Suppressor macrophage treated with lipopolysaccharide for 1 hour (primary cell): ENCODE data around the gene COL2A1.

Experiments
- DNase-seq, 3 donors: peaks; one replicate each; pipeline ENCODE4 v3.0.0-alpha.2; 2020 to 2022

COL2A1 gene

DNA sequence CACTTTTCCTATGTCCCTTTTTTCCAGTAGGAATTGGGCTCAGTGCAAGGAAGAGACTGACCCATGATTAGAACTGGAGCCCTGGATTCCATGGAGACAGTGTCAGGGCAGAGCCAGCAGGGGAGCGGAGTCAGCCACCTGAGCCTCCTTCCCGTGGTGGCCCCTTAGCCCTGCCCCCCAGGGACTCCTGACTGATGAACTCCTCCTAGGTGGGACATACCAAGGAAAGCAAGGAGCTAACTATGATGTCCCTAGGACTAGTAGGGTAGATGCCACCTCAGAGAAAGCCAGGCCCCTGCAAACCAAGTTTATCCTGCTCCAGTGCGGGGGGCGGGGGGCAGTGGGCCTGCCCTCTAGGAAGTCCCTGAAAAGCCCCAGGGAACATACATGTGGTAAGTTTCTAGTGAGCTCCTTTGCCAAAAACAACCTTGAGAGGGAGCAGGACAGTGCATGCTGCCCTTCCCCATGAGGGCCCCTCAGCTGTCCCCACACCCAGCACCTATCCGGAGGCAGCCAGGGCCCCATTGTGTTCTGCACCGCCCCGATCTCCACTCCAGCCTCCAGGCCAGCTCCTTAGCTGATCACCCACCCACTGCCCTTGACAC lies 6.2 kb upstream of the COL2A1 start:
- no peak for DNase-seq

DNA sequence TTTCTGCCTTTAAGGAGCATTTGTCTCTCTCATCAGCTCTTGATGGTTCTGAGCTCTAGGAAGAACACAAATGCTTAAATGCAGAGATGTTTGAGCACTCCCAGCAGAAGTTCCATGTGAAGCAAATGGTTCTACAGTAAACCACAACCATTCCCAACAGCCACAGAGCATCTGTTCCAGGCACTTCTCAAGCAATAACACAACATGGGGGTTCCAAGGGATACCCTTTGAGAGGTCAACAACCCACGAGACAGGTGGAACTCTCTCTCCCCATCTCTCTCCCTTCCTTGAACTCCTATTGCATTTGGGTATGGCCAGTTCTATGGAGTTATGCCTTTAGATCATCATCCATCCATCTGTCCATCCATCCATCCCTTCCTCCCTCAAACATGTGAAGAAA lies 5.2 kb upstream of the COL2A1 start:
- no peak for DNase-seq

DNA sequence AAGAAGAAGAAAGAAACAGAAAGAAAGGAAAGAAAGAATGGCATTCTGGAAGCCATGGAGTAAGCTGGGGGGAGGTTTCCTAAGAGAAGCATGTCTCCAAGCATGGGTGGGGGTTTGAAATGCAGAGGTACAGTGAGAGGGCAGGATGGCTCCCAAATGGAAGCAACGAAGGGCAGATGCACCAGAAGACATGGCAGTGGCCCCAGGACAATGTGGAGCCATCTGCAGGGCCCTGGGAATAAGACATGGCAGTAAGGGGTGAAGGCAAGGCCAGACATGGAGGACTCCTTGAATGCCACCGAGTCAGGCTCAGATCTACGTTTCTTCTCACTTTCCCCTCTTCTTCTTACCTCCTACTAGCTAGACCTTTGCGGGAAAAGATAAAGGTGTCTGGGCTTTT lies 4.7 kb upstream of the COL2A1 start:
- DNase-seq, result no peak

DNA sequence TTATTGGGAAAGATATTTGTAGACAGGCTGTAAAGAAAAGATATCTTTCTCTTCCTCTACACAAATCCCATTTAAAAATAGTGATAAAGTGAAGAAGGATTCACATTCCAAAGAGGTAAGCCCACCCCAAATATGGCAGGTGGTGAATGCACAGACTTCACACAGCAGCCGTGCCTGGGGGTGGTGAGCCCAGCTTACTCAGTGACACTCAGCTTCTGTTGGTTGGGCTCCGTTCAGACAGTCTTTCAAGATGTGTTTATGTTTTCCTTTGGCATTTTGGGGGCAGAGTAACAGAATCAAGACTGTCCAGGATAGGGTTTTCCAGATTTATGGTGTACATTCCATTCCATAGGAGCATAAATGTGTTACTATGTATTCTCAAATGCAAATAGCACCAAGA lies 4.1 kb upstream of the COL2A1 start:
- DNase-seq, result no peak

DNA sequence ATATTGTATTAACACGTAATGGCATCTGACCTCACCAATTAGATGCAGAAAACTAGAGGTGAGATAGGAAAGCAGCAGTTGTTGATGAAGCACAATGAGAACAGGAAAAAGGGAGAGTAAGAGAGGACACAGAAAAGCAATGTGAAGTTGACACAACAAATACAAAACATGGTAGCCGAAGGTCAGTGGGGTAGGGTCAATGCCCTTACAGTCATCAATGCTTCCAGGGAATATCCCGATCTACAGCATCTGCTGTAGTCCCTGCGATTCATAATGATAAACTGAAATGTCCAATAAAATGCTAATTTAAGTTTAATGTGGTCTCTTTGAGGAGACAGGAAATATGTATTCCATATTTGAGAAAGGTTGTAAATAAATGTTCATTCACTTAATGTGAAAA lies 2.9 kb upstream of the COL2A1 start:
- no peak for DNase-seq

DNA sequence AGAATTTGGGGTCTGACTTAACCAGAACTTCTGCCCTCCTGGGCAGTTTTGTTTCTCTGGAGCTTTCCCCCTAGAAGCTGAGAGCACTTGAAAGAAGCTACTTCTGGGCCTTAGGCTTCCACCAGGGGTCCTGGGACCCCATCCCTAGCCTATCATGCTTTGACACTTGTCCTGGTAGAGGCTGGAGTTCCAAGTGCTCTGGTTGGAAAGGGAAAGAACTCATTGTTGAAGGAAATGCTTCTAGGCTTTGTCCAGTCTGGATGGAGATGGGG lies 1.4 kb upstream of the COL2A1 start:
- DNase-seq, result no peak

DNA sequence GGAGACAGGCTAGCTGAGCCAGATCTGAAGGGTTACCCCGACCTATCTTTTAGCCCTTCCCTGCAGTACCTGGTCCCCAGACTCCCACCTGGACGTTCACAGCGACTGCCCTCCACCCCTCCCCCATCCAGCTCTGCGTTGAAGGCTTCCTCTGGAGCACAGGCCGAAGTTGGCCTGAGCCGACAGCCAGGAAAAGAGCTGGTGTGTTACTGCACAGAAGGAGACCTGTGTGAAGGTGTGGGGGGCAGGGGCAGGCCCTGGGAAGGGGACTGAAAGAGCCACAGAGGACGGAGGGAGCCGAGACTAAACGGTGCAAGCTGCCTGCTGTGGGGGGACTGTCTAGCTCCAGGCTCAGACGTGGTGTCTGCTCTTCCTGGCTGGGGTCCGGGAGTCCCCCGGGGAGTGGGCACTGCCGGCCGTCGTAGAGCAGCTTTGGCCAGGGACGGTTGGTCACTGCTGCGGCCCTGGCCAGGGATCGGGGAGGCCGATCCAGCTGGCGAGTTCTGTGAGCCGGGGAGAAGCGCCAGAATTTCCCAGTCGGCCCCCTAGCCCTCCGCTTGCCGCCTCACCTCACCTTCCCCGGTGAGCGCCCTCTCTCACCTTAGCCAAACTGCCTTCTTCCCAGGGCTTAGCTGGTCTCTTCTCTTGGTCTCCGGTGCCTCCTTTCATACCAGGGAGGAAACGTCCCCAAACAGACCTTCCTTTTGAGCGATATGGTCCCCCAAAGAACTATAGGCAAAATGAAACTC lies 899 bp upstream of the COL2A1 start:
- no peak for DNase-seq

DNA sequence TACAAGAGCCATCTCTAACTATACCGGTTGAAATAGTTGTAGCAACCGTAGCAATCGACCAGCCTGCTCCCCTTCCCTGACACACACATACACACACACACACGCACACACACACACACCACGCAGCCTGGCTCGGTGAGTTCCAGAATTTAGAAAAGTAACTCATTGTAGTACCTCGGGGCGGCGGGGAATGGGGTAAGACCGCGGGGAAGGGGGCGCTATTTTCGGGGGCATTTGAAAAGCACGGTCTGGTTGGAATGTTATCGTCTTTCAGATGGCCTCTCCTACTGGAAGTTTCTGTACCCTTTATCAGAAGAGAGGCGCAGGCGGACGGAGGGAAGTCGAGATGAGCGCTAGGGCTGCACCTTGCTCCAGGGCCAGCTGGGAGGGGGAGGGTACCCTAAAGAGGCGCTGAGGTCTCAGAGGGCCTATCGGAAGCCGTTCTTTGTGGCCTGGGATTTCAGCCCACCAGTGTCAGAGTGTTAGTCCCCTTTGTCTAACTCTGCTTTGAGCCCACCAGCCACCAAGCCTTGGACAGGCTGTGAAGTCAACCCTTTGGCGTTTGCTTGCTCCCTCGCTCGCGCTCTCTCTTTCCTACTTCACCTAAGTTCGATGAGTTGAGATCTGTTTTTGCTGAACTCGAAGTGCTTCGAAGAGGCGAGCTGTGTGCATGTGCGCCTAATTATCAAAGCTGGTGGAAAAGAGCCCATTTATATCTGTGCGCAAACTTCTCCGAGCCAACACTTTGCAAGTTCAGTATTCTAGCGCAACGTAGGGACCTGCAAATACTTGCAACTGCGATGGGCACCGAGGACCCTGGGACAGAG lies 837 bp downstream of the COL2A1 start:
- peak in 1 of 3 donors; percentile 4 for DNase-seq

DNA sequence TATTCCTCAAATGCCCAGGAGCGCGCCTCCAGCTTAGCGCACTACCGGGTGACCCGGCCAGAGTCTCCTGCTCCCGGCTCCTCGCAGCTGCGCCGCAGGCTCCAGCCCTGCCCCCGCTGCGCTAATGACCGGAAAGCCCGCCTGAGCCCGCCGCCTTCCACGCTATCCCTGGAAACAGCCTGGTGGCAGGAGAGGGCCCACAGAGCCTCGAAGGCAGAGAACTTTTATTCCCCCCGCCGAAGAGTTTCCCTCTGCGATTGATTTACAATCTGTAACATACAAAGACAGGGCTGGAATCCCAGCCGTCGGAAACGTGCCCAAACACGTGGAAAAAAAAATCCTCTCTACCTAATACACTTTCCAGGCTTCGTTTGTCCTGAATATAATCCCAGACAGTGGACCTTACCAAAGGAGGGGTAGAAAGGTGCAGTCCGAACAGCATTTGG lies 1.5 kb downstream of the COL2A1 start:
- DNase-seq, result peak in 1 of 3 donors; percentile 42

DNA sequence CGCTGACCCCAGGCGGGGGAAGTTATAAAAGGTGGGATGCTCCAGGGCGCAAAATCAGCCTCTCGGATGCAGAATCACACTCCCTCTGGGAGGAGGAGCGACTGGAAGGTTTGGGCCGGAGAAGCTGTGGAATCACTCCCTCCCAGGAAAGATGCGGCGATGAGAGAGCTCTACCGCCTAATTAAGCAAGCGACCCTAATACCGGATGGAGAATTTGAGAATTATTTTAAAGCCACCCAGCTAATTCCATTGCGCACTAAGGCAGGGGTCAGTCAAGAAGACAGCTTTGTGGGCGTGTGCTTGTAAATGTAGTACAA lies 1.9 kb downstream of the COL2A1 start:
- no peak for DNase-seq

DNA sequence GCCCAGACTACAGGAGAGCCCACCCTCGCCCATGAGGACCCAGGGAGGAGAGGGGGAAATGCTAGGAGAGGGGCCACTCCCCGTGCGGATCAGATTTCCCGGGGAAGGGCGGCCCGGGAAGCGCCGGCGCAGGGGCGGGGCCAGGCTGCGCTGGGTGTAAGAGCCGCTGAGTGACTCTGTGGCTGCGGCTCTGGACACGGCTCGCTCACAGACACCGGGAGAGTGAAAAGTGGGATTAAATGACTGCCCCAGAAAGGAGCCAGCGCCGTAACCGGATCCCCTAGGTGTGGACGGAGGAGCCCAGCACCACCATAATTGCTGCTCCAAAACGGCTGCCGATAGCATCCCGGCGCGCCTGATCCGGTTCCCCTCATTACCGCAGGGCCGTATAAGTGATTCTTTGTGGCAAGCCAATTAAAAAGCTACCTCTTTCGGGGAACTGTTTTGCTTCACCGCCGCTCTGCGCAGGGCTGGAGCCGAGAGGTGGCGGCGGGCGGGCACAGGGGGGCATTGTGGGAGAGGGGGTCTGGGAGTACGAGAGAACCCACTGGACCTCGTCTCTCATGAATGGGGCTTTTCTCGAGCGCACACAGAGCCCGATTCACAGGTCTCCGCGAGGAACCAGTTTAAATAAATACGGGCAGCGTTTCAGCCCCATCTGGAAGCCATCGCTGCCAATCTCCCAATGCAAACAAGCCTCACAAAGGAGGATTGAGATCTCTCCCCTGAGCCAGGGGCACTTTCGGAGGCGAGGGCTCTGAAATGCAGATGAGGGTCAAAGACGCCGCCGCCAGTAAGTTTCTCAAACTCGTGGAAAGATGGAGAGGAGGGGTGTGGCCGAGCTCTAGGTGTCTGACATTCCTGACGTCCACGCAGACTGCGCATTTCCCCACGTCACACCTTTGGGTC lies 2.5 kb downstream of the COL2A1 start:
- DNase-seq, result peak; percentile 33 to 51 (median 35)

DNA sequence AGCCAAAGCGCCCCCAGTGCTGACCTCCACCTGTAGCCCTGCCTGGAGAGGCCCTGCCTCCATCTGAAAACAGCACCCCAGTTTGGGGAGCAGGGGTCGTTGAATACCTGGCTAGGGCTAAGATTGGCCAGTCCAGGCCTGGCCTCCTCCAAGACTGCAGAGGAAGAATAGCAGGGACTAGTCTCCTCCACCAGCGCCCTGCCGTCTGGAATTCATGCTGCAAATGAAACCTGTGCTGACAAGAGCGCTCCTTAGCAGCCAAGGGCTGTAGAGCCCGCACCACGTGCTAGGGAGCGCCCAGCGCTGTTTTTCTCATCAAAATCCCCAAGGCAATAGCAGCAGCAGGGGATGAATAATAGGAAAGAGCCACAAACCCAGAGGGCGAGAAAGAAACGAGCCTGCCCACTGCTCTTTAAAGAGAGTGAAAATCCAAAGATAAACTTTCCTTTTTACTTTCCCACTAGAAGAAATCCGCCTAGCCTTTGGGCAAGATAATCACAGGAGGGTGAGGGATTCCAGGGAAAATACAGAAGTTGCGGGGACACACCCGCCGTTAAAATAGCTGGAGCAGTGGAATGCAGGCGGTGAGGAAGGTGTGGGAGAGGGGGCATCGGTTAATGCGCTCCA lies 3.3 kb downstream of the COL2A1 start:
- peak; percentile 70 to 72 (median 71) for DNase-seq

DNA sequence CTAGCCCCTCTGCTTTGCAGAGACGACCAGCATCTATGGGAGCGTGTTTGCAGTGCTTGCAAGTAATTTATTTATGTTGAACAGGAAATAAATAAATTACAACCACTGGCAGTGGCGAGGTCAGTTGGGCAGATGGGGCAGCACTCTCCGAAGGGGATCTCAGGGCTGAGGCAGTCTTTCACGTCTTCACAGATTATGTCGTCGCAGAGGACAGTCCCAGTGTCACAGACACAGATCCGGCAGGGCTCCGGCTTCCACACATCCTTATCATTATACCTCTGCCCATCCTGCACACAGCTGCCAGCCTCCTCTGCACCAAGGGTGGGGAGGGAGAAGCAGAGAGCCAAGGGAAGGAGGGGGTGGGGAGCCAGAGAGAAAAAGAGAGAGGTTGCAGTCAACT lies 4.5 kb downstream of the COL2A1 start:
- no peak for DNase-seq

DNA sequence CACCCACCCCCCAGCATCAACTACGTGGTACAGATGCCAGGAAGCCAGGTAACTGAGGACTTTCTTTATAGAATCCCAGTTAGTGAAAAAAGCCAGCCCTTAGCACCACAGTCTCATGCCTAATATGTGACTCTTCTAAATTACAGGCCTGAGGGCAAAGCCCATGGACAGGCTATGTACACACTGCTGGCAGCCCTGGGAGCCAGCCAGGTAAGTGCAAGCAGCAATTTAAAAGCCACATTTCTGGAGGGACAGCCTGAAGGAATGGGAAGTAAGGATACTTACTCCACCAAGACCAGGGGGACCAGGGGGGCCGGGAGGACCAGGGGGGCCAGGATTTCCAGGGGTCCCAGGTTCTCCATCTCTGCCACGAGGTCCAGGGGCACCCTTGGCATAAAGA lies 7.0 kb downstream of the COL2A1 start:
- DNase-seq, result no peak

DNA sequence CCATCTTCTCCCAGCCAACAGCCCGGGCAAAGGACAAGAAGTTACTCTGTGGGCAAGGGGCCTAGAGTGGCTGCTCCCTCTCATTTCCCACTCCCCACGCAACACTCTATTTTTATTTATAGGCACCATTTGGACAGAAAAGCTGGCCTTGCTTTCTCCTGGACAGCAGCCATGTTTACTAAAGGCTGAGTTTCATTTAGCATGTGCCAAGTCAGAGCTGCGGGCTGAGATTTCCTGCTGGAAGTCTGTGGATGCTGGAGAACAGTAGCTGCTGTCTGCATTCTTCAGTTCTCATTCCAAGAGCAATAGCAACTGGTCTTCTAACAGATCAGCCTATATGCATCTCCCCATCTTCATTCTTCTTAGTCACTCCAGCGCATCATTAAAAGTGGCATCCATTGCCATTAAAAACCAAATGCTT lies 8.3 kb downstream of the COL2A1 start:
- DNase-seq, result no peak

DNA sequence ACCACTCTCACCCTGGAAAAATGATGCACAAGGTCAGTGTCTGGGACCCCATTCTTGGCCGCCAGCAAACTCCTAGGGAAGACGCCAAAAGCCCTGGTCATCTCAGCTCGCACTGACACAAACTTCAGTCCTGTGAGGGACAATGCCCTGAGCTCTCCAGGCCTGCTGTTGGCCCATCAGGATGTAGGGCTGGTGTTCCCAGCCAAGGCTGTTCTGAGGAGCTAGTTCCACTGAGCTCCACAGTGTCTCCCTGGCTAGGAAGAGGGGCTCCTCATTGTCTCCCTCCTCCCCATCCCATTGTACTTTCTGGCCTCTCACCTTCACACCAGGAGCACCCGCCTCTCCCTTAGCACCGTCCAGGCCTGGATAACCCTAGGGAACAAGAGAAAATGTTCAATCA lies 10.8 kb downstream of the COL2A1 start:
- DNase-seq, result no peak

DNA sequence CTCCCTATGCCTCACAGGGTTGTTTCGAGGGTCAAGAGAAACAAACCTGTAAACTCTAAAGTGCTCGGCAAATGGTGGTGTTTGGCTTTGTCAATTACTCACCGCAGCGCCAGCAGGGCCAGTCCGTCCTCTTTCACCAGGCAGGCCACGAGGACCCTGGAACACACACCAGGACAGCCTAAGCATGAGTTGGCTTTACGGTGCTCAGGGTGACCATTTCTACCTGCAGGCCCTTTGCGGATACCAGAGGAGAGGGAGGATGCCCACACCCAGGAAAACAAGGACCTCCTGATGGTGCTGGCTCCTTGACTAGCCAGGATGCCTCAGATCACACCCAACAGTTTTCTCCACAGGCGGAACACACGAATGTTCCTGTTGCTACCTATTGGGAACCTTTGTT lies 11.5 kb downstream of the COL2A1 start:
- no peak for DNase-seq

DNA sequence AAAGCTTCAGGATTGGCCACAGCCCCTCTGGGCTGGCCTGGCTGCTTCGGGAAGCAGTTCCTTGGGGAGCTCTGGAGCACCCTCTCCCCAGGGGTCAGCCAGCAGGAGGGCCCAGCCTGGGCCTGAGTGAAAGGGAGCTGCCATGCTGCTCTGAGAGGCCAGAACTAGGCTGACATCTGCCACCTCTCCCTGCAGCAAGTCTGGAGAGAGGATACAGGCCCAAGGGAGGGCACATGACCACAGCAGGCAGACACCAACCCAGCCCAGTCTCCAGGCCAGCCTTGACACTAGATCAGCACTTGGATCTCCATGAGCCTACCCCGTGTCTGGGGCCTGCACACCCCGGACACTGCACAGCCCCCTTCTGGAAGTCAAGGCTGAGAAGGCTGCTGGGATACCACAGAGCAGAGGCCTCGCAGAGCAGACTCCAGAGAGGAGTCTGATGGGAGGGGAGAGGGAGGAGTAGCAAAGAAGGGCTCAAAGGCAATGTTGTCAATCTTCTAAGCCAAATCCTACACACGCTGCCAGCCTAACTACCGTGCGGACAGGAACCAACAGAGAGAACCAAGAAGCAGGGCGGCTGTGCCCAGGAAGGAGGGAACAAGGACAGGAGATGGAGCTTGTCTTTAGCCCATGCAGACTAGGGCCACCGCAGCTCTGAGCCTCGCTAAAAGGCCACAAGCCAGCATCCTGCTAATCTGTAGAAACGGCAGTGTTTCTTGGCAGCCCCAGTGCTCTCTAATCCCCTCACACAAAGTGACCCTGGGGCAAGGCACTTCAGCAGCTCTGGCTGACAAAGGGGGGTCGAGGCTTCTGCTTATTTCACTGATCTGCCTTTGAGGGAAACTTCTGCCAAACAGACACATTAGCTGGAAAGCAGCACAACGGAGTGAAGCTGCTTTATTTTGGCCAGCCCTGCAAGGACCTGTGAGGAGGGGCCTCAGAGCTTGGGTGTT lies 12.9 kb downstream of the COL2A1 start:
- no peak for DNase-seq

DNA sequence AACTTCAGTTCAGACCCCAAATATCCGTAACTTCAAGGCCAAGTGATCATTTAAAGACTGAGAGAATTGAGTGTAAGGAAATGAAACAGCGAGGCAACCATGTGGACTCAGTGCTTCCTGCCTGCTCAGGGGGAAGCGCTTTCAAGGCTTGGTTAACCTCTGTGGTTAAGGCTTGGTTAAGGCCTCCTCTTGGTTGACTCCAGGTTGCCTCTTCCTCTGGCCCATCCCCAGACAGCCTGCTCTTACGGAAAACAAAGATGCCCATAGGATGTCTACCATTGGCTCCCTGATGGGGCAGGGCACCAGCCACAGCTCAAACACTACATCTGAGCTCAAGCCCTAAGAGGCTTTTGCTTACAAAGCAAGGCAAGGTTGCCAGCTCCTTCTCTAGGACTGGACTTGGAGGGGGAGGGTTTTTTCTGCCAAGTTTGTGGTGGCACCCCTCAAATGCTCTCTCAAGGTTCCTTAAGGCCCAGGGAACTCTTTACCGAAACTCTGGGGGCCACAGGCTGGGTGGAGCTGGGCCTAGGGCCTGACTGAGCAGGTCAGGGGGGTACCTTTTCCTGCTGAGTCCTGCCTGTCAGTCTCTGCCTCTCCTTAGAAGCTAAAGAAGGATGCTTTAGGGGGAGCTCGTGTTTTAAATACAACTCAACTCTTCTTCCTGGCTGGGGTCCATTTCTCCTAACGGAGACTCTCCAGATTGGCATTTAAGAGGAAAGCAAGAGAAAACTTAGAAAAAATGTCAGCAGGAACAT lies 13.7 kb downstream of the COL2A1 start:
- DNase-seq, result no peak

DNA sequence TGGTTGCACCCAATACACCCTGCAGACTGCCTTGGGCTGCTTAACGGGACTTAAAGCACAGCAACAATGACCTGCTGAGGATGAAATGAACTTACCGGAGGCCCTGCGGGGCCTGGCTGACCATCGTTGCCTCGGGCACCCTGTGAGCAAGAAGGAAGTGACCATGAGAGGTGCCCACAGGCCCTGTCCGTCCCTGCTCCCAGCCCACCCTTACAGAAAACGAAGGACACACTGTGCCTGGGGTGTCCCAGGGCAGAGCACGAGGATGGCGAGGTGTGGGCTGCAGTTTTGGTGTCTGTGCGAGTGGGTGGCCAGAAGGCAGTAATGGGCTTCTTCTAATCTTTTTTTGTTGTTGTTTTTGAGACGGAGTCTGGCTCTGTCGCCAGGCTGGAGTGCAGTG lies 14.6 kb downstream of the COL2A1 start:
- no peak for DNase-seq

DNA sequence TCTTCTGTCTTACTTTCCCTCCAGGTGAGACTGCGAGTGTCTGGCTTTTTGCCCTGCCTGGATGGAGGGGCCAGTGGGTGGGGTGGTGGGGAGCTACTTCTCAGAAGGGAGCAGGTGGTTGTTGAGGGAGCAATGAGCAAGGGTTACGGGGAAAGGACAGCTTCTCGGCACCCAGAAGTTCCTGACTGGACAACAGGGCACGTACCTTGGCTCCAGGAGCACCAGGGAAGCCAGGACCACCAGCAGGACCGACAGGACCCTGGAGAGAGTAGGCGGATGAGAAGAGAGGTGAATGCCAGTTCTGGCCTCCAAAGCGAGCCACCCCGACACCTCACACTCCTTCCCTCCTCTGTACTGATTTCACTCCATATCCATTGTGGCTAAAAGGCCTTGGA lies 15.3 kb downstream of the COL2A1 start:
- no peak for DNase-seq
